ENCODE results near the gene OGFOD1. TPM values are rescaled to one million over a fixed set of nuclear protein-coding genes. Genes with fewer than 3 reads are reported as not detected.

The OGFOD1 gene
- total and polyA plus RNA-seq, 2 of the 13 experiments (the other 11 are each of a cell fraction or from before 2014, with no cell fraction given), result 35.2 to 81.3 TPM

- ChIA-PET CTCF (ENCODE audit: low intra/inter-chr PET ratio, low total read pairs) (no interaction called here), POLR2A (interaction anchor here (1.6 kb wide), 1 partner anchor 20 kb away, joined by 5 read pairs; the partner anchor contains the start of genes NUDT21 and OGFOD1)
- Histone ChIP-seq H3K27ac (ENCODE audit: extremely low read length, insufficient read depth, low read length) (no peak overlapping the region), H2AFZ (ENCODE audit: low read length) (no peak overlapping the region), H3K4me3 (replicated peaks in 1 of 3; ENCODE audit: insufficient read depth in 1 of 3, low read depth in 2 of 3, low read length in 3 of 3) (no peak overlapping the region), H3K4me1 (ENCODE audit: insufficient read depth, low read length) (no peaks in the 10 kb centered on the region), H3K27me3 (ENCODE audit: control insufficient read depth in 1 of 2, insufficient read depth in 2 of 2, low read length in 2 of 2) (no peaks in the 10 kb centered on the region), H3K4me2 (ENCODE audit: low read depth, low read length) (no peak overlapping the region), H4K20me1 (ENCODE audit: insufficient read depth, low read length) (no peaks in the 10 kb centered on the region), H3K79me2 (ENCODE audit: insufficient read depth, low read length) (no peaks in the 10 kb centered on the region), H3K9ac (ENCODE audit: insufficient read depth, low read depth, low read length) (no peak overlapping the region), H3K36me3 (replicated peaks in 1 of 2; ENCODE audit: control insufficient read depth in 1 of 2, insufficient read depth in 2 of 2, low read length in 2 of 2) (peaks cover 42 to 80% of the 10 kb centered on the region in 2 experiments), H3K9me3 (ENCODE audit: low read length) (no peaks in the 10 kb centered on the region)
- in situ Hi-C loops (cut with HindIII; ENCODE audit: extremely low pct_ligation_motif_present, low pct_unique_long_range_greater_than_20kb) (no loop called here), intact Hi-C loops (cut with micrococcal nuclease; ENCODE audit: unreplicated experiment) (no loop called here)
- ATAC-seq (no peak), DNase-seq (ENCODE audit: low spot score) (no peak), FAIRE-seq (no peak)
- TF ChIP-seq ZNF3 (CRISPR knock-in tag; IDR thresholded peaks at IDR 0.05), result peak; percentile 85
- no peak for TF ChIP-seq ZMAT5 (CRISPR knock-in tag; IDR thresholded peaks at IDR 0.05; ENCODE audit: borderline replicate concordance, low read depth)
- BruUV-seq (replicated peaks), result TSS peak; percentile 16
- 98% methylated on average over 1 of the region's 1 CpG for WGBS (ENCODE audit: low lambda C conversion rate)
Measured at GRCh38 chr16:56470666-56471065, 19.3 kb downstream of the OGFOD1 start.

GRCh38 chr16:56475201-56475600 is 23.8 kb downstream of the OGFOD1 start:
- H3K4me2 ChIP-seq (ENCODE audit: low read depth, low read length), result no peak overlapping the region
- H3K36me3 ChIP-seq (replicated peaks in 1 of 2; ENCODE audit: control insufficient read depth in 1 of 2, insufficient read depth in 2 of 2, low read length in 2 of 2), result peaks cover 25 to 78% of the 10 kb centered on the region in 2 experiments
- no peaks in the 10 kb centered on the region for H4K20me1 ChIP-seq (ENCODE audit: insufficient read depth, low read length)
- ATAC-seq (no peak), FAIRE-seq (no peak), DNase-seq (ENCODE audit: low spot score) (no peak)
- POLR2A ChIA-PET, result no interaction called here
- H3K4me3 ChIP-seq (replicated peaks in 1 of 3; ENCODE audit: insufficient read depth in 1 of 3, low read depth in 2 of 3, low read length in 3 of 3), result no peak overlapping the region
- CTCF ChIA-PET (ENCODE audit: low intra/inter-chr PET ratio, low total read pairs), result no interaction called here
- H3K27me3 ChIP-seq (ENCODE audit: control insufficient read depth in 1 of 2, insufficient read depth in 2 of 2, low read length in 2 of 2), result no peaks in the 10 kb centered on the region
- intact Hi-C loops (cut with micrococcal nuclease; ENCODE audit: unreplicated experiment), result no loop called here
- 96% methylated on average over 2 of the region's 2 CpGs for WGBS (ENCODE audit: low lambda C conversion rate)
- no peak overlapping the region for H3K9ac ChIP-seq (ENCODE audit: insufficient read depth, low read depth, low read length)
- in situ Hi-C loops (cut with HindIII; ENCODE audit: extremely low pct_ligation_motif_present, low pct_unique_long_range_greater_than_20kb), result no loop called here
- no peaks in the 10 kb centered on the region for H3K9me3 ChIP-seq (ENCODE audit: low read length)
- no peak overlapping the region for H3K27ac ChIP-seq (ENCODE audit: extremely low read length, insufficient read depth, low read length)
- TF ChIP-seq KDM1A (CRISPR knock-in tag; IDR thresholded peaks at IDR 0.05), result no peak
- no peak for TF ChIP-seq ZNF562 (CRISPR knock-in tag; IDR thresholded peaks at IDR 0.05; ENCODE audit: borderline replicate concordance)
- no peak for TF ChIP-seq KIAA2018 (CRISPR knock-in tag; IDR thresholded peaks at IDR 0.05; ENCODE audit: borderline replicate concordance)
- TF ChIP-seq SP1 (IDR thresholded peaks at IDR 0.05), result no peak
- no peak for TF ChIP-seq SP1 (CRISPR knock-in tag; IDR thresholded peaks at IDR 0.05)
- no peak for TF ChIP-seq ZNF530 (CRISPR knock-in tag; IDR thresholded peaks at IDR 0.05; ENCODE audit: low read depth)
- TF ChIP-seq ZFP36L1 (CRISPR knock-in tag; IDR thresholded peaks at IDR 0.05), result no peak
- no peak for TF ChIP-seq NFE2 (CRISPR knock-in tag; IDR thresholded peaks at IDR 0.05)
- TF ChIP-seq ADNP (CRISPR knock-in tag; IDR thresholded peaks at IDR 0.05), result no peak
- no peak for TF ChIP-seq MAFG (CRISPR knock-in tag; IDR thresholded peaks at IDR 0.05)
- TF ChIP-seq ZNF484 (CRISPR knock-in tag; IDR thresholded peaks at IDR 0.05; ENCODE audit: borderline replicate concordance, low read depth), result no peak
- no TSS peak for BruUV-seq (replicated peaks)
- H2AFZ ChIP-seq (ENCODE audit: low read length), result no peak overlapping the region
- no peaks in the 10 kb centered on the region for H3K79me2 ChIP-seq (ENCODE audit: insufficient read depth, low read length)
- H3K4me1 ChIP-seq (ENCODE audit: insufficient read depth, low read length), result no peaks in the 10 kb centered on the region

Data from HepG2 (cell line).